GM12878 (cell line): ENCODE data around the gene MTHFD1L. TPM values are rescaled to one million over a fixed set of nuclear protein-coding genes. Genes with fewer than 3 reads are reported as not detected.

Source experiments
- ATAC-seq: fragments of 200-7000 bp; cut with Tn5 transposase; 3 replicates; pipeline ENCODE4 v1.9.1; 2020; ENCODE audit warnings: mild to moderate bottlenecking, moderate library complexity
- BruUV-seq: library from RNA; stranded (reverse); fragments of 400-500 nt; replicated peaks from 2 replicates; lab custom pipeline; 2021; lab: Mats Ljungman, UMichigan
- CTCF ChIA-PET: fragments of 300-600 bp; sonication (Branson Sonifier 250); formaldehyde crosslinking; extraction: SDS; loops from one replicate; lab custom pipeline; 2021; ENCODE audit warnings: inconsistent platforms; lab: Yijun Ruan, JAX
- POLR2A ChIA-PET: fragments of 350-600 bp; formaldehyde crosslinking; extraction: SDS; loops from one replicate; lab custom pipeline; 2021; ENCODE audit warnings: inconsistent platforms; lab: Charles Lee
- RAD21 ChIA-PET: fragments of 300-600 bp; sonication (Branson Sonifier 250); formaldehyde crosslinking; loops from one replicate; lab custom pipeline; 2023; ENCODE audit warnings: antibody characterized with exemption; ENCODE audit not compliant: unreplicated experiment; lab: Charles Lee
- SMC1A ChIA-PET: fragments of 300-600 bp; sonication (Branson Sonifier 250); formaldehyde crosslinking; loops from one replicate; lab custom pipeline; 2023; ENCODE audit not compliant: unreplicated experiment, uncharacterized antibody; lab: Charles Lee
- DNase-seq: peaks from one replicate; pipeline ENCODE4 v3.0.0-alpha.2; 2011; ENCODE audit warnings: low read depth, low spot score
- FAIRE-seq: peaks from 3 replicates; lab custom pipeline; 2011; peaks lifted over from hg19 to GRCh38; lab: Jason Lieb, UNC
- H2AFZ ChIP-seq: 2 replicates; pipeline ENCODE4 v1.6.0; 2011; ENCODE audit warnings: low read depth, low read length, control low read depth; ENCODE audit not compliant: control insufficient read depth
- H3K27ac ChIP-seq: 2 replicates; pipeline ENCODE4 v1.5.1; 2011; ENCODE audit warnings: control low read depth; ENCODE audit not compliant: control insufficient read depth, insufficient read depth
- H3K27me3 ChIP-seq, 2 experiments: replicated peaks in 1 of 2; 2 replicates each; pipeline versions ENCODE4 v1.6.0 to v1.6.1; 2011; ENCODE audit warnings: low read length in 1 of 2; ENCODE audit not compliant: control insufficient read depth in 2 of 2, insufficient read depth in 2 of 2
- H3K36me3 ChIP-seq, 2 experiments: 2 replicates each; pipeline ENCODE4 v1.5.1; 2011; ENCODE audit warnings: low read length in 1 of 2; ENCODE audit not compliant: control insufficient read depth in 2 of 2, insufficient read depth in 2 of 2
- H3K4me1 ChIP-seq: 2 replicates; pipeline ENCODE4 v1.6.1; 2011; ENCODE audit warnings: mild to moderate bottlenecking, low read length, moderate library complexity, mixed read lengths; ENCODE audit not compliant: control insufficient read depth, insufficient read depth
- H3K4me2 ChIP-seq: 2 replicates; pipeline ENCODE4 v1.6.0; 2011; ENCODE audit warnings: control low read depth; ENCODE audit not compliant: control insufficient read depth, insufficient read depth
- H3K4me3 ChIP-seq: fragments of 200-600 bp; sonication (generic); 2 replicates; pipeline ENCODE4 v1.5.1; 2016
- H3K79me2 ChIP-seq: 2 replicates; pipeline ENCODE4 v1.6.0; 2011; ENCODE audit warnings: low read length; ENCODE audit not compliant: control insufficient read depth, insufficient read depth
- H3K9ac ChIP-seq: 2 replicates; pipeline ENCODE4 v1.8.0; 2011; ENCODE audit warnings: low read length, control low read depth, mixed read lengths; ENCODE audit not compliant: control insufficient read depth, insufficient read depth
- H3K9me3 ChIP-seq: replicated peaks from 3 replicates; pipeline ENCODE4 v1.5.1; 2011; ENCODE audit warnings: mild to moderate bottlenecking, low read length; ENCODE audit not compliant: control insufficient read depth, insufficient read depth
- H4K20me1 ChIP-seq: 2 replicates; pipeline ENCODE4 v1.6.0; 2011; ENCODE audit not compliant: control insufficient read depth, insufficient read depth
- EP300 ChIP-seq, 2 experiments: fragments of 150-350 bp in 1 of 2; IDR thresholded peaks; 2 replicates each; pipeline ENCODE4 v1.6.1; 2011 to 2012; ENCODE audit warnings: low read depth in 2 of 2, low read length in 2 of 2, borderline replicate concordance in 1 of 2, improper control_type of control experiment in 1 of 2, inconsistent platforms in 1 of 2; ENCODE audit not compliant: control insufficient read depth in 1 of 2
- JUNB ChIP-seq: IDR thresholded peaks from 2 replicates; pipeline ENCODE4 v1.6.1; 2016; ENCODE audit warnings: antibody characterized with exemption, mild to moderate bottlenecking
- NR2F1 ChIP-seq: fragments of 450-650 bp; conservative IDR thresholded peaks from 2 replicates; pipeline ENCODE4 v1.6.1; 2017; ENCODE audit warnings: mild to moderate bottlenecking
- RB1 ChIP-seq: fragments of 450-650 bp; formaldehyde crosslinking; IDR thresholded peaks from 2 replicates; pipeline ENCODE4 v1.6.1; 2017; ENCODE audit warnings: mild to moderate bottlenecking, borderline replicate concordance
- RUNX3 ChIP-seq: IDR thresholded peaks from 2 replicates; pipeline ENCODE4 v1.6.1; 2012; ENCODE audit warnings: low read length, inconsistent platforms
- SP1 ChIP-seq: IDR thresholded peaks from one replicate; pipeline ENCODE4 v1.6.1; 2011; ENCODE audit warnings: low read depth, low read length
- WGBS: methylation state at CpG from one replicate; pipeline ENCODE4 v1.1.6; 2016; ENCODE audit warnings: low lambda C conversion rate; ENCODE audit not compliant: insufficient replicate concordance, insufficient coverage; ENCODE audit errors: missing lambda C conversion rate; 5-methylcytosine and 5-hydroxymethylcytosine counted together
- in situ Hi-C: fragments of 300-500 bp; cut with MboI; formaldehyde crosslinking; loops from 9 replicates; pipeline ENCODE4 v1.14.3; 2018; ENCODE audit warnings: mixed read lengths
- intact Hi-C: fragments of 100-400 bp; cut with micrococcal nuclease; formaldehyde crosslinking; loops from one replicate; pipeline ENCODE4 v1.14.2; 2022; ENCODE audit not compliant: unreplicated experiment
- polyA plus RNA-seq, 11 experiments: library from polyadenylated mRNA; depleted of rRNA in 4 of 11; unstranded in 6 of 11; stranded (reverse) in 5 of 11; fragments of >200 nt; fragmentation: Nextera tagmentation in 4 of 11; fragmentation: Illumina TruSeq in 1 of 11; extraction: Ambion mirVana in 4 of 11; extraction: Trizol in 1 of 11; gene quantifications; 1 replicate in 1 of 11; 2 replicates in 10 of 11; pipeline versions ENCODE4 v1.2.1 to v1.2.3, GENCODE V29; 2011 to 2016; ENCODE audit warnings: inconsistent platforms in 2 of 11, missing spikeins in 2 of 11, low read depth in 1 of 11
- total RNA-seq, 4 experiments: library from RNA; depleted of rRNA in 3 of 4; stranded (reverse); fragments of >200 nt in 3 of 4; fragmentation: Illumina TruSeq in 1 of 4; extraction: Trizol in 1 of 4; gene quantifications; 2 replicates each; pipeline versions ENCODE4 v1.2.1 to v1.2.3, GENCODE V29; 2013 to 2021
- TF ChIP-seq, protein P1 (sequence below): fragments of 450-650 bp; IDR thresholded peaks from 2 replicates; pipeline ENCODE4 v1.6.1; 2017; ENCODE audit warnings: borderline replicate concordance
- TF ChIP-seq, protein P2 (sequence below): fragments of 450-650 bp; IDR thresholded peaks from 2 replicates; pipeline ENCODE4 v1.6.1; 2017; ENCODE audit warnings: mild to moderate bottlenecking, low read depth, inconsistent platforms; ENCODE audit not compliant: poor library complexity, severe bottlenecking
- TF ChIP-seq, protein P3 (sequence below): IDR thresholded peaks from 2 replicates; pipeline ENCODE4 v1.6.1; 2012; ENCODE audit warnings: improper control_type of control experiment, low read depth, low read length; ENCODE audit not compliant: insufficient replicate concordance
- TF ChIP-seq, protein P4 (sequence below): fragments of 450-650 bp; formaldehyde crosslinking; IDR thresholded peaks from 2 replicates; pipeline ENCODE4 v1.5.0; 2022; ENCODE audit warnings: mild to moderate bottlenecking, missing genetic modification characterization

The MTHFD1L gene
- total and polyA plus RNA-seq, 10 of the 15 experiments (the other 5 are each of a cell fraction or from before 2014, with no cell fraction given) = 11.7 to 75.5 (median 28.8) TPM

DNA sequence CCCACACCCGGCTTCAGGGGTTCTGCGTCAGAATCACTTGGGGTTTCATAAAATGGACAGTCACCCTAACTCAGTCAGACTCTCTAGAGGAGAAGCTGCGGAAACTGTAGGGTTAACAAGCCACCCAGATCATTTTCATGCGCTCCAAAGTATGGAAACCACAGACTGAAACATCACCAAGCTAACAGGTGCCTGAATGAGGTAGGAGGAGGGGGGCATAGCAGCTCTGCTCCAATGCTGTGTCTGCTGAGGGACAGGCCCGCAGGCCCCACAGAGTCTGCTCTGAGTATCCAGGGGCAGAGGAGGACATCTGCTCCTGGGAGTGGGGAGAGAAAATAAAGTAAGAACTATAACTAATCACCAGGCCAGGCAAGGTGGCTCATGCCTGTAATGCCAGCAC lies 277.2 kb downstream of the MTHFD1L start (continued):
- TF ChIP-seq, protein P1, sequence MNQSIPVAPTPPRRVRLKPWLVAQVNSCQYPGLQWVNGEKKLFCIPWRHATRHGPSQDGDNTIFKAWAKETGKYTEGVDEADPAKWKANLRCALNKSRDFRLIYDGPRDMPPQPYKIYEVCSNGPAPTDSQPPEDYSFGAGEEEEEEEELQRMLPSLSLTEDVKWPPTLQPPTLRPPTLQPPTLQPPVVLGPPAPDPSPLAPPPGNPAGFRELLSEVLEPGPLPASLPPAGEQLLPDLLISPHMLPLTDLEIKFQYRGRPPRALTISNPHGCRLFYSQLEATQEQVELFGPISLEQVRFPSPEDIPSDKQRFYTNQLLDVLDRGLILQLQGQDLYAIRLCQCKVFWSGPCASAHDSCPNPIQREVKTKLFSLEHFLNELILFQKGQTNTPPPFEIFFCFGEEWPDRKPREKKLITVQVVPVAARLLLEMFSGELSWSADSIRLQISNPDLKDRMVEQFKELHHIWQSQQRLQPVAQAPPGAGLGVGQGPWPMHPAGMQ = no peak

GRCh38 chr6:151143337-151143736 lies 277.8 kb downstream of the MTHFD1L start:
- Histone ChIP-seq H3K27ac (no peak overlapping the region), H2AFZ (no peak overlapping the region), H3K9me3 (no peaks in the 10 kb centered on the region), H3K4me2 (no peak overlapping the region), H3K27me3 (no peaks in the 10 kb centered on the region; a peak in 1 of 4 replicates), H3K79me2 (no peaks in the 10 kb centered on the region), H3K4me1 (no peaks in the 10 kb centered on the region), H4K20me1 (no peaks in the 10 kb centered on the region), H3K36me3 (no peaks in the 10 kb centered on the region), H3K4me3 (no peak overlapping the region), H3K9ac (no peak overlapping the region)
- POLR2A ChIA-PET = no interaction called here
- RAD21 ChIA-PET = no interaction called here
- ATAC-seq (no peak), FAIRE-seq (no peak), DNase-seq (no peak)
- in situ Hi-C loops = no loop called here
- CTCF ChIA-PET = no interaction called here
- intact Hi-C loops = no loop called here
- WGBS = 17% methylated on average over 3 of the region's 4 CpGs
- no TSS peak for BruUV-seq
- SMC1A ChIA-PET = no interaction called here
- TF ChIP-seq JUNB (no peak), RUNX3 (no peak), NR2F1 (no peak), RB1 (no peak), EP300 (IDR thresholded peaks at IDR 0.05; ENCODE audit: borderline replicate concordance in 1 of 2, control insufficient read depth in 1 of 2, low read depth in 2 of 2, low read length in 2 of 2) (no peak), SP1 (no peak)
- TF ChIP-seq, protein P2, sequence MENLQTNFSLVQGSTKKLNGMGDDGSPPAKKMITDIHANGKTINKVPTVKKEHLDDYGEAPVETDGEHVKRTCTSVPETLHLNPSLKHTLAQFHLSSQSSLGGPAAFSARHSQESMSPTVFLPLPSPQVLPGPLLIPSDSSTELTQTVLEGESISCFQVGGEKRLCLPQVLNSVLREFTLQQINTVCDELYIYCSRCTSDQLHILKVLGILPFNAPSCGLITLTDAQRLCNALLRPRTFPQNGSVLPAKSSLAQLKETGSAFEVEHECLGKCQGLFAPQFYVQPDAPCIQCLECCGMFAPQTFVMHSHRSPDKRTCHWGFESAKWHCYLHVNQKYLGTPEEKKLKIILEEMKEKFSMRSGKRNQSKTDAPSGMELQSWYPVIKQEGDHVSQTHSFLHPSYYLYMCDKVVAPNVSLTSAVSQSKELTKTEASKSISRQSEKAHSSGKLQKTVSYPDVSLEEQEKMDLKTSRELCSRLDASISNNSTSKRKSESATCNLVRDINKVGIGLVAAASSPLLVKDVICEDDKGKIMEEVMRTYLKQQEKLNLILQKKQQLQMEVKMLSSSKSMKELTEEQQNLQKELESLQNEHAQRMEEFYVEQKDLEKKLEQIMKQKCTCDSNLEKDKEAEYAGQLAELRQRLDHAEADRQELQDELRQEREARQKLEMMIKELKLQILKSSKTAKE = no peak
- TF ChIP-seq, protein P3, sequence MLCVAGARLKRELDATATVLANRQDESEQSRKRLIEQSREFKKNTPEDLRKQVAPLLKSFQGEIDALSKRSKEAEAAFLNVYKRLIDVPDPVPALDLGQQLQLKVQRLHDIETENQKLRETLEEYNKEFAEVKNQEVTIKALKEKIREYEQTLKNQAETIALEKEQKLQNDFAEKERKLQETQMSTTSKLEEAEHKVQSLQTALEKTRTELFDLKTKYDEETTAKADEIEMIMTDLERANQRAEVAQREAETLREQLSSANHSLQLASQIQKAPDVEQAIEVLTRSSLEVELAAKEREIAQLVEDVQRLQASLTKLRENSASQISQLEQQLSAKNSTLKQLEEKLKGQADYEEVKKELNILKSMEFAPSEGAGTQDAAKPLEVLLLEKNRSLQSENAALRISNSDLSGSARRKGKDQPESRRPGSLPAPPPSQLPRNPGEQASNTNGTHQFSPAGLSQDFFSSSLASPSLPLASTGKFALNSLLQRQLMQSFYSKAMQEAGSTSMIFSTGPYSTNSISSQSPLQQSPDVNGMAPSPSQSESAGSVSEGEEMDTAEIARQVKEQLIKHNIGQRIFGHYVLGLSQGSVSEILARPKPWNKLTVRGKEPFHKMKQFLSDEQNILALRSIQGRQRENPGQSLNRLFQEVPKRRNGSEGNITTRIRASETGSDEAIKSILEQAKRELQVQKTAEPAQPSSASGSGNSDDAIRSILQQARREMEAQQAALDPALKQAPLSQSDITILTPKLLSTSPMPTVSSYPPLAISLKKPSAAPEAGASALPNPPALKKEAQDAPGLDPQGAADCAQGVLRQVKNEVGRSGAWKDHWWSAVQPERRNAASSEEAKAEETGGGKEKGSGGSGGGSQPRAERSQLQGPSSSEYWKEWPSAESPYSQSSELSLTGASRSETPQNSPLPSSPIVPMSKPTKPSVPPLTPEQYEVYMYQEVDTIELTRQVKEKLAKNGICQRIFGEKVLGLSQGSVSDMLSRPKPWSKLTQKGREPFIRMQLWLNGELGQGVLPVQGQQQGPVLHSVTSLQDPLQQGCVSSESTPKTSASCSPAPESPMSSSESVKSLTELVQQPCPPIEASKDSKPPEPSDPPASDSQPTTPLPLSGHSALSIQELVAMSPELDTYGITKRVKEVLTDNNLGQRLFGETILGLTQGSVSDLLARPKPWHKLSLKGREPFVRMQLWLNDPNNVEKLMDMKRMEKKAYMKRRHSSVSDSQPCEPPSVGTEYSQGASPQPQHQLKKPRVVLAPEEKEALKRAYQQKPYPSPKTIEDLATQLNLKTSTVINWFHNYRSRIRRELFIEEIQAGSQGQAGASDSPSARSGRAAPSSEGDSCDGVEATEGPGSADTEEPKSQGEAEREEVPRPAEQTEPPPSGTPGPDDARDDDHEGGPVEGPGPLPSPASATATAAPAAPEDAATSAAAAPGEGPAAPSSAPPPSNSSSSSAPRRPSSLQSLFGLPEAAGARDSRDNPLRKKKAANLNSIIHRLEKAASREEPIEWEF = no peak
- TF ChIP-seq, protein P4, sequence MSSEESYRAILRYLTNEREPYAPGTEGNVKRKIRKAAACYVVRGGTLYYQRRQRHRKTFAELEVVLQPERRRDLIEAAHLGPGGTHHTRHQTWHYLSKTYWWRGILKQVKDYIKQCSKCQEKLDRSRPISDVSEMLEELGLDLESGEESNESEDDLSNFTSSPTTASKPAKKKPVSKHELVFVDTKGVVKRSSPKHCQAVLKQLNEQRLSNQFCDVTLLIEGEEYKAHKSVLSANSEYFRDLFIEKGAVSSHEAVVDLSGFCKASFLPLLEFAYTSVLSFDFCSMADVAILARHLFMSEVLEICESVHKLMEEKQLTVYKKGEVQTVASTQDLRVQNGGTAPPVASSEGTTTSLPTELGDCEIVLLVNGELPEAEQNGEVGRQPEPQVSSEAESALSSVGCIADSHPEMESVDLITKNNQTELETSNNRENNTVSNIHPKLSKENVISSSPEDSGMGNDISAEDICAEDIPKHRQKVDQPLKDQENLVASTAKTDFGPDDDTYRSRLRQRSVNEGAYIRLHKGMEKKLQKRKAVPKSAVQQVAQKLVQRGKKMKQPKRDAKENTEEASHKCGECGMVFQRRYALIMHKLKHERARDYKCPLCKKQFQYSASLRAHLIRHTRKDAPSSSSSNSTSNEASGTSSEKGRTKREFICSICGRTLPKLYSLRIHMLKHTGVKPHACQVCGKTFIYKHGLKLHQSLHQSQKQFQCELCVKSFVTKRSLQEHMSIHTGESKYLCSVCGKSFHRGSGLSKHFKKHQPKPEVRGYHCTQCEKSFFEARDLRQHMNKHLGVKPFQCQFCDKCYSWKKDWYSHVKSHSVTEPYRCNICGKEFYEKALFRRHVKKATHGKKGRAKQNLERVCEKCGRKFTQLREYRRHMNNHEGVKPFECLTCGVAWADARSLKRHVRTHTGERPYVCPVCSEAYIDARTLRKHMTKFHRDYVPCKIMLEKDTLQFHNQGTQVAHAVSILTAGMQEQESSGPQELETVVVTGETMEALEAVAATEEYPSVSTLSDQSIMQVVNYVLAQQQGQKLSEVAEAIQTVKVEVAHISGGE = no peak
